Stomach smooth muscle (tissue), 2 donors: ENCODE data around the gene RPS6KA3.

Experiments used
- H3K27ac ChIP-seq: one replicate; pipeline ENCODE4 v1.7.0; 2013; ENCODE audit warnings: mild to moderate bottlenecking, low read length, inconsistent platforms
- H3K27me3 ChIP-seq, 2 donors: one replicate each; pipeline ENCODE4 v1.7.0; 2013; ENCODE audit warnings: low read length in 2 of 2; ENCODE audit not compliant: insufficient read depth in 2 of 2, control insufficient read depth in 1 of 2
- H3K36me3 ChIP-seq, 2 donors: one replicate each; pipeline ENCODE4 v1.7.0; 2013; ENCODE audit warnings: low read length in 2 of 2; ENCODE audit not compliant: control insufficient read depth in 2 of 2, insufficient read depth in 2 of 2
- H3K4me1 ChIP-seq: one replicate; pipeline ENCODE4 v1.7.0; 2013; ENCODE audit warnings: low read length; ENCODE audit not compliant: control insufficient read depth, insufficient read depth
- H3K4me3 ChIP-seq, 2 donors: one replicate each; pipeline ENCODE4 v1.7.0; 2013; ENCODE audit warnings: low read length in 2 of 2
- H3K9ac ChIP-seq, 2 donors: one replicate each; pipeline ENCODE4 v1.7.0; 2013; ENCODE audit warnings: low read length in 2 of 2, mild to moderate bottlenecking in 1 of 2
- H3K9me3 ChIP-seq, 2 donors: one replicate each; pipeline ENCODE4 v1.7.0; 2013; ENCODE audit warnings: low read length in 2 of 2; ENCODE audit not compliant: control insufficient read depth in 2 of 2
- donor health status: healthy.
- donor health status: Pancreatic carcinoma.

Gene RPS6KA3

DNA sequence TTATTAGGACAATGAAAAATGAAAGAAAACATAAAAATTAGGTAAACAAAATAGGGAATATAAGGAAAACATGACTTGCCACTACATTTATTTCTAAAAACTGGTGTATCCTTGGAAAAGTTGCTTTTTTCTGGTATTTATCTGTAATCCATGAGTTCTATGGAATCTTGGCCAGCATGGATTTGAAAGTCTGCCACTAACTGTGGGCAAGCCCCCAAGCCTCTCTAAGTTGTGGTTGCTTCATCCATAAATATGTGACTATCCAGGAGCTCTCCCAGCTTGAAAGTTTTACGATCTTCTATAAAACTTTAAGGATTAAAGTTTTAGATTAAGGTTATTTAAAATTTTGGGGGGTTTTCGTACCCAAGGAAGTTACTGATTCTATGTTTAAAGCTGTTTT is 21.8 kb downstream of the RPS6KA3 start:
- Histone ChIP-seq H3K9me3 (no peaks in the 10 kb centered on the region), H3K9ac (no peak overlapping the region), H3K4me3 (no peak overlapping the region), H3K36me3 (no peaks in the 10 kb centered on the region), H3K4me1 (no peaks in the 10 kb centered on the region), H3K27me3 (no peaks in the 10 kb centered on the region), H3K27ac (no peak overlapping the region)

DNA sequence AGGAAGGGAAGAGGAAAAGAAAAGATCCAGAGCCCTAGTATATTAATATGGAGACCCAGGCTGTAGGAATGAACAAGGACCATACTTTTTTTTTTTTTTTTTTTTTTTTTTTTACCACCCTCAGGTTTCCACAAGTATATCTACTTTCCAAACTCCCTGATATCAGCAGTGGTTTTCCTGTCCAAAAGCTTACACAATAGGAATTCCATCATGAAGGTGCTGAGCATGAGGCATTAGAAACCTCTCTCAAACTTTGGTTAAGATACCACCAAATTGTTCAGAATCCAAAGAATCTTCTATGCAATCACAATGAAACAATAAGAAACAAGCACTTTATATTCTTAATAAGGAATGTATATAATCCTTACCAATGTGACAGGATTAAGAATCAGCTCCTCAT is 26.5 kb downstream of the RPS6KA3 start:
- no peak overlapping the region for H3K4me3 ChIP-seq
- H3K27me3 ChIP-seq = no peaks in the 10 kb centered on the region
- H3K9me3 ChIP-seq = no peaks in the 10 kb centered on the region
- no peaks in the 10 kb centered on the region for H3K36me3 ChIP-seq
- H3K27ac ChIP-seq = no peak overlapping the region
- H3K9ac ChIP-seq = no peak overlapping the region
- no peaks in the 10 kb centered on the region for H3K4me1 ChIP-seq

DNA sequence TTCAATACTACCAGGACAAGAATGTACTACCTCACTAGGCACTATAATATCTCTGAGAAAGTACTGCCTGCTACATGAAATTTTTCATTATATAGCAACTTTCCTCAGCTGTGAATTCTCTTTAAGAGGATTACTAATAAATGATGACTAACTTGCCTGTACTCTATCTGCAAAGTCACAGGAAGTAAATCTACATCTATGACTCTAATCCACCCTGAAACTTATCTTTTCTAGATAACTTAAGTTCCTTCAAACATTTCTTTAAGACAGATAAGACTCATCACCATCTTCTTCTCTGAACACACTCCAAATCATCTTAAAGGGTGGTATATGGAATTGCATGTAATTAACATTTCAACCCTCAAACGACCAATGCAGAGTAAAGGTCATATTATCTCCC is 28.8 kb downstream of the RPS6KA3 start:
- H3K27me3 ChIP-seq = no peaks in the 10 kb centered on the region
- no peaks in the 10 kb centered on the region for H3K9me3 ChIP-seq
- H3K36me3 ChIP-seq = no peaks in the 10 kb centered on the region
- no peak overlapping the region for H3K4me3 ChIP-seq
- H3K27ac ChIP-seq = no peak overlapping the region
- no peak overlapping the region for H3K9ac ChIP-seq
- H3K4me1 ChIP-seq = no peaks in the 10 kb centered on the region

DNA sequence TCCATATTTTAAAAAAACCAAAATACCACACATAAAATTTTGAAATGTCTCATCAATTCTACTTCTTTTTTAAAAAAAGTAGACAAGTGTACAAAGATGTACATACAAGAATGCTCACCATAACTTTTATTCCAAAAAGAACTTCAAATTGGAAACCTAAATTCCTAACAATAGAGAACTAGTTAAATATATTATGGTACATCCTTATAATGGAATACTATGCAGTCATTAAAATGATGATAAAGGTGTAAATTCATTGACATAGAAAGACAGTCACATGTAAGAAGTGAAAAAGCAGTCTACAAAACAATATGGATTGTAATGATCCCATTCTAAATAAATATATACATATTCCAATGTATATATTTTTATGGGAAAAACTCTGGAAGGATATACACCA is 31.0 kb downstream of the RPS6KA3 start:
- Histone ChIP-seq H3K9me3 (no peaks in the 10 kb centered on the region), H3K27me3 (no peaks in the 10 kb centered on the region), H3K36me3 (no peaks in the 10 kb centered on the region)

DNA sequence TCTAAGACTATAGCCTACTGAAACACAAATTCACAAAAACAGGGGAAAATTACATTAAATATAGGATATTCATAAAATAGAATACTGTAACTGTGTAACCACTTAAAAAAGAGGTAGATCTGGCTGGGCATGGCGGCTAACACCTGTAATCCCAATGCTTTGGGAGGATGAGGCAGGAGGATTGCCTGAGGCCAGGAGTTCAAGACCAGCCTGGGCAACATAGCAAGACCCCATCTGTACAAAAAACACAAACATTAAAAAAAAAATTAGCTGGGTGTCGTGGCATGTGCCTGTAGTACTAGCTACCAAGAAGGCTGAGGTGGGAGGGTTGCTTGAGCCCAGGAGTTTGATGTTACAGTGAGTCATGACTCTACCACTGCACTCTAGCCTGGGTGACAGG is 33.4 kb downstream of the RPS6KA3 start:
- Histone ChIP-seq H3K4me1 (no peaks in the 10 kb centered on the region), H3K36me3 (no peaks in the 10 kb centered on the region), H3K9ac (no peak overlapping the region), H3K27ac (no peak overlapping the region), H3K27me3 (no peaks in the 10 kb centered on the region), H3K9me3 (no peaks in the 10 kb centered on the region), H3K4me3 (no peak overlapping the region)

More for the DNA sequence above, 31.0 kb downstream of the RPS6KA3 start:
- H3K4me3 ChIP-seq = no peak overlapping the region
- H3K4me1 ChIP-seq = no peaks in the 10 kb centered on the region
- H3K27ac ChIP-seq = no peak overlapping the region
- H3K9ac ChIP-seq = no peak overlapping the region

DNA sequence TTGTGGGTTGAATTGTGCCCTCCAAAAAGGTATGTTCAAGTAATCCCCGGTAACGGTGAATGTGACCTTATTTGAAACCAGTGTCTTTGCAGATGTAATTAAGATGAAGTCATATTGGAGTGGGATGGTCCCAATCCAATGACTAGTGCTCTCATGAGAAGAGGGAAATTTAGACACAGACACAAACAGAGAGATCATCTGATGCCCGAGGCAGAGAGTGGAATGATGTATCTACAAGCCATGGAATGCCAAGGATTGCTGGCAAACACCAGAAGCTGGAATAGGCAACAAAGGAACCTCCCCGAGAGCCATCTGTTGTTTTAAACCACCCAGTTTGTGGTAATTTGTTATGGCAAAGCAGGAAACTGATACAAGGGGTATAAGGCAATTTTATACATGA is 35.1 kb downstream of the RPS6KA3 start:
- Histone ChIP-seq H3K27ac (no peak overlapping the region), H3K4me3 (no peak overlapping the region), H3K27me3 (no peaks in the 10 kb centered on the region), H3K9ac (no peak overlapping the region), H3K36me3 (no peaks in the 10 kb centered on the region), H3K4me1 (no peaks in the 10 kb centered on the region), H3K9me3 (no peaks in the 10 kb centered on the region)

DNA sequence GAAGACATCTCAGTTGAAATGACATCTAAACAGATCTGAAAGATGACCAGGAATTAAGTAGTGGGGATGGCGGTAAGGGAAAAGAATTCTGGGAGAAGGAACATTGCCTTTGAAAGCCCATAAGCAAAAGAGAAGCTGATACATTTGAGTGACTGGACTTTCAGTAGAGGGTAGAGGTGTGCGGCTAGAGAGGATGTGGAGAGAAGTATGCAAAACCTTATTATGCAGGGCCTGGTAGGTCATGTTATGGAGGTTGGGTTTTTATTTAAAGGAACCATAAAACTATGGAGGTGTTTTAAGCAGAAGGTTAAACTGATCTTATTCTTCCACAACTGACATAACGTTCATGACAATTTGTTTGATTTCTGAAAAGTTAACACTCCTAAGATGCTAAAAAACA is 36.3 kb downstream of the RPS6KA3 start:
- Histone ChIP-seq H3K27ac (no peak overlapping the region), H3K9me3 (no peaks in the 10 kb centered on the region), H3K27me3 (no peaks in the 10 kb centered on the region), H3K4me1 (no peaks in the 10 kb centered on the region), H3K9ac (no peak overlapping the region), H3K36me3 (no peaks in the 10 kb centered on the region), H3K4me3 (no peak overlapping the region)

DNA sequence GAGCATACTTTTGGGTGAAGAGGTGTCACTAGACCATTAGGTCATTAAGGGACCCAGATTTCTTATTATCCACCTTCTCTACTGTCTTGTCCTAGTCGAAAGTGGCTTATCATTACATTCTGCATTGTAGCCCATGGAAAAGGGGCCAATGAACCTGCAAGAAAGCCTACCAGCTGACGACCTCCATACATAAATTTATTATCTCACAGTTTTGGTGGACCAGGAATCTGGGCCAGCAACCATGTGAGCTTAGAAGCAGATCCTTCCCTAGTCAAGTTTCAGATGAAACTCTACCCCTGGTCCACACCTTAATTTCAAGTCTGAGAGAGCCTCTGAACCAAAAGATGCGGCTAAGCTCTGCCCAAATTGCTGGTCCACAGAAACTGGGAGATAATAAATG is 37.6 kb downstream of the RPS6KA3 start:
- Histone ChIP-seq H3K27me3 (no peaks in the 10 kb centered on the region), H3K4me1 (no peaks in the 10 kb centered on the region), H3K4me3 (no peak overlapping the region), H3K9me3 (no peaks in the 10 kb centered on the region), H3K36me3 (no peaks in the 10 kb centered on the region), H3K27ac (no peak overlapping the region), H3K9ac (no peak overlapping the region)

DNA sequence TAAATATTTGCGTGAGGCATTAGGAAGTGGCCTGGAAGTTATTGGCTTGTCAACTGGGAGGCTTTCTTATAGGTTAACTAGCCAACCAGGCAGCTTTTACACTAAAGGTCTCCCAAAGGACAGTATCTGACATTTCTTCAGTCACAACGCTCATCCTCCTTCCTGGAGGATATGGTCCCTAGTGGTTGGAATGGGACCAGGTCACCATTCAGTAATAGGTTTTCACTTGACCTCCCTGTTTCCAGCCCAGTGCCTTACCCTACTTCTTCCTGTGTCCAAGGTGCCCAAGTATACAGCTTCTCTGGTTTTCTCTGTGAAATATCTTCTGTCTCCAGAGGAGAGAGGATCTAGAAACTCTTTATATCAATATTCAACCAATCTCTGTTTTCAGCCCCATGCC is 38.5 kb downstream of the RPS6KA3 start:
- H3K9me3 ChIP-seq = no peaks in the 10 kb centered on the region
- H3K9ac ChIP-seq = no peak overlapping the region
- no peaks in the 10 kb centered on the region for H3K36me3 ChIP-seq
- no peaks in the 10 kb centered on the region for H3K27me3 ChIP-seq
- no peaks in the 10 kb centered on the region for H3K4me1 ChIP-seq
- no peak overlapping the region for H3K4me3 ChIP-seq
- no peak overlapping the region for H3K27ac ChIP-seq

DNA sequence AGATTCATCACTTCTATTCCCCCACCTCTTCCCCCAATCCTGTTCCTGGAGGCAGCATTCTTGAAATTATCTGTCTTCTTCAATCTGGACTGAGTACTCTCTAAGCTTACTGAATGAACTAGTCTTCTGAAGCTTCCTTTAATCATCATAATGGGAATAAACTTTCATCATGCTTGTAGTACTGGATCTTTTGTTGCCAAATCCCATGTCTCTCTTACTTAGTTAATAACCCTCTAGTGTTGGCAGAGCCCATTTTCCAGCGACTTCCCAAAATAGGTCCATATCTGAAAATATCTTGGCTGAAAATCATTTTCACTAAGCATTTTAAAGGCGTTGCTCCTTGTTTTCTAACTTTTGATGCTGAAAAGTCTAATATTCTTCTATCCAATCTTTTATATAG is 39.6 kb downstream of the RPS6KA3 start:
- no peaks in the 10 kb centered on the region for H3K9me3 ChIP-seq
- no peaks in the 10 kb centered on the region for H3K27me3 ChIP-seq
- no peak overlapping the region for H3K4me3 ChIP-seq
- H3K9ac ChIP-seq = no peak overlapping the region
- no peaks in the 10 kb centered on the region for H3K4me1 ChIP-seq
- no peak overlapping the region for H3K27ac ChIP-seq
- no peaks in the 10 kb centered on the region for H3K36me3 ChIP-seq

DNA sequence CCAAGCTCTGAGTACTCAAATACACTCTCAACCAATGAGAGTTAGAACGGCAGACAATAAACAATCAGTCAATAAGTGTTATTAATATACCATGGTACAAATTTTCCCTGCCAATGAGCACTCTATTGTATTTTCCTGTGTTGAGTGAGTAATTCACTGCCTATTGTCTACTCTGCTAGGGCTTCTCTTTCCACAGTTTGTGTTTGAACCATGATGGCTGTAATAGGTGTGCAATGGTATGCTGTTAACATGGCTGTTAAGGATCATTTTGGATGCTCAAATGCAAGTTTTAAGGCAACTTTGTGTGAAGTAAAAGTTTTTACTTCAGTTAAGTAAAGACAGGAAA is 41.2 kb downstream of the RPS6KA3 start:
- Histone ChIP-seq H3K9ac (no peak overlapping the region), H3K4me3 (no peak overlapping the region), H3K4me1 (no peaks in the 10 kb centered on the region), H3K36me3 (no peaks in the 10 kb centered on the region), H3K27ac (no peak overlapping the region), H3K9me3 (no peaks in the 10 kb centered on the region), H3K27me3 (no peaks in the 10 kb centered on the region)
